Measurements from ENCODE around the gene RFX2.
"Not testable (repeated sequence)": the region's sequence is repeated elsewhere in the genome, so short reads cannot be mapped to it uniquely, and the experiment has no call there.

Gene RFX2

GRCh38 chr19:6034512-6034911 lies 75.8 kb downstream of the RFX2 start:
- no peak for DNase-seq

GRCh38 chr19:6033744-6034264 lies 76.5 kb downstream of the RFX2 start:
- DNase-seq: no peak

DNA sequence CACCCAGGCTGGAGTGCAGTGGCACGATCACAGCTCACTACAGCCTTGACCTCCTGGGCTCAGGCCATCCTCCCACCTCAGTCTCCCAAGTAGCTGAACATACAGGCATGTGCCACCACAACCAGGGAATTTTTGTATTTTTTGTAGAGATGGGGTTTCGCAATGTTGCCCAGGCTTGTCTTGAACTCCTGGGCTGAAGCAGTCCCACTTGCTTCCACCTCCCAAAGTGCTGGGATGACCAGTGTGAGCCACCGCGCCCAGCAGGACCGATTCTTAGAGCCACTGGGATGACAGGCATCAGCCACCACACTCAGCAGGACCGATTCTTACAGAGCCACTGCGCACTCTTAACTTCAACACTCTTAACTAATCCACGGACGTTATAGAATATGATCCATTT lies 77.5 kb downstream of the RFX2 start:
- no peak for DNase-seq

GRCh38 chr19:6032381-6032780 lies 77.9 kb downstream of the RFX2 start:
- no peak for DNase-seq

GRCh38 chr19:6030214-6030507 lies 80.1 kb downstream of the RFX2 start:
- no peak for DNase-seq

DNA sequence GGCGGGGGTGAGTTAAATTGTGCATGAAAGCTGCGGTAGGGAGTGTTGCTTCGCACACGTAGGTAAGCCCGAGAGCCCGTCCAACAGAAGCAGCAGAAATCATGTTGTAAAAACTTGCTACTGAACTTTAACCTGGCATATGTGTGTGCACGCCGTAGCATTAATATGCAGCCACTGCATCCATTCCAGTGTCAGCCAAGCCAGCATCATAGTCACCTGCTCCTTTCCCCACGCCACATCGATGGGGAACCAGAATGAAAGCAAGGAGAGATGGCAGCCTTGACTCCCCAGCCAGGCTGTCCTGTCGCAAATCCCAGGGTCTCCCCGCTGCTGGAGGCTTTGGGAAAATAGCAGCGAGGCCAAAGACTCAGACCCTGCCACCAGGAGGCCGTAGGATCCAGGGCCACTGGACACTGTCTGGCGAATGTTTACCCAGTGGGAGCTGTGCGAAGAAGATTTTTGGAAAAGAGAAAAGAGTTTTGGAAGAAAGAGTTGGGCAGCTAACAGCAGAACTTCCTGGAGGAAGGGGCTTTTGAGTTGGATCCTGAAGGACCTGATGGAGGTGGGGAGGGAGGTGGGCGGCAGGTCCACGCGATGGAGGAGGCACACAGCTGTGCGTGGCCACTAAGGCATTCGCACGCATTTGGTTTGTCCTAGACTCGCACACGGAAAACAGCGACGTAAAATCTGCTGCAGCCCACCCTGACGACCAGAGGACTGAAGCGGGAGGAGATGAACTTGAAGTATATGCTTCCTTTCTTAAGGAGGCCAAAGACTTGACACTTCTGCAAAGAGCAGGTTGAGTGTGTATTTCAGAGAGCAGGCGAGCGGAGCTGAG lies 83.7 kb downstream of the RFX2 start:
- no peak for DNase-seq

- DNase-seq: not testable (repeated sequence)
These were observed 85.5 kb downstream of the RFX2 start for GRCh38 chr19:6024756-6025155.

DNA sequence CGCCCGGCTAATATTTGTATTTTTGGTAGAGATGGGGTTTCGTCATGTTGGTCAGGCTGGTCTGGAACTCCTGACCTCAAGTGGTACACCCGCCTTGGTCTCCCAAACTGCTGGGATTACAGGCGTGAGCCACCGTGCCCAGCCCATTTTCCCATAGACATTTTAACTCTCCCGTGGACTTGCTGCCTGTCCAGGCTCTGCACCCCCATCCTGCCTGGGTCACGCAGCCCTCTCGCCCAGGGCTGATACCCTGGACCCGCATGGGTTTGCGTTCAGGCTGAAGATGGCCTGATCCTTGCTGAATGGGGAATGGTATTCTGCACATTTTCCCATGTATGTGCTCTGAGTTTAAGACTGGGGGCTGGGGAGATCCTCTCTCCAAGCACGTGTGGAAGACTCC lies 86.4 kb downstream of the RFX2 start:
- DNase-seq: no peak

DNA sequence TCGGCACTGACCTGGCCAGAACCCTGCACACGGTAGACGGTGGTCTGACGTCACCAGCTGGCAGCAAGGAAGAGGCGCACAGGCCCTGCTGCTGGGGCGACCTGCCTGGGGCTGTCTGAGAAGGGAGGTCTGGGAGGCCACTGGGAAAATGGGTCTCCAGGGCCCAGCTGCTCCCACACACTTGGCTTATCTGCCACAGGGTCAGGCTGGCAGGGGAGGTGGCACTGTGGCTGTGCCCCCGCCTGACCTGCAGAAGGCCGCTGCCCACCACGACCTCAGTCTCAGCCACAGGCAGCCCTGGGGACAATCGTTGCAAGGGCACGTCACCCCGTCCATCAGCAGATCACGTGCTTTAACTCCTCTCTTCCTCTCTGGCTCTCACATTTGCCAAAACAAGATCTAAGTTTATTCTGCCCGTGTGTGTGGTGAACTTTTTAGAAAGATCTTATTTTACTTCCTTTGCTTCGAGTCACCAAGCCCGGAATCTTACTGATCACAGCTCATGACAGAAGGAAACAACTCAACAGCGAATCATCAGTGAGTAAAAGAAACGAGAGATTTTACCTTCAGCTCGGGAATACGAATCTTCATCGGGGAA lies 87.1 kb downstream of the RFX2 start:
- DNase-seq: no peak

DNA sequence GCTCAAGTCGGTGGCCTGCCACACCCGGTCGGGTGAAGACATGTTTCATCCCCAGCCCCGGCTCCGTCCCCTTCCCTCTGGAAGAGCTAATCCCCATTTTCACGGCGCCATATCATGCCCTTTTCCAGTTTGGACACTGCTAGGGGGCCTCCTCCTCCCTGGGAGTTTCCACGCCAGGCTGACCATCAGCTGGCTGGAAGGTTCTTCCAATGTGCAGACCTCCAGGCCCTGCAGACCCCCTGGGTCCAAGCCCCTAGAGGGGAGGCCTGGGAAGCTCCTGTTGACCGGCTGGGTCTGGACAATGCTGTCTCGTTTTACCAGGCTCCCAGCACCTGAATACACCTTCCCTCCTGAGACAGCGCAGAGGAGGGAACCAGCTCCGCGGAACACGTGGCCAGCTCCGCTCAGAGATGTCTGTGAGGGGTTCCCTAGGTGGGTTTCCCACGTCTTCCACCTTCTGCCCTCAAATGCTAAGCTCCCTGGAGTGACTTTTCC lies 87.7 kb downstream of the RFX2 start:
- DNase-seq: no peak

DNA sequence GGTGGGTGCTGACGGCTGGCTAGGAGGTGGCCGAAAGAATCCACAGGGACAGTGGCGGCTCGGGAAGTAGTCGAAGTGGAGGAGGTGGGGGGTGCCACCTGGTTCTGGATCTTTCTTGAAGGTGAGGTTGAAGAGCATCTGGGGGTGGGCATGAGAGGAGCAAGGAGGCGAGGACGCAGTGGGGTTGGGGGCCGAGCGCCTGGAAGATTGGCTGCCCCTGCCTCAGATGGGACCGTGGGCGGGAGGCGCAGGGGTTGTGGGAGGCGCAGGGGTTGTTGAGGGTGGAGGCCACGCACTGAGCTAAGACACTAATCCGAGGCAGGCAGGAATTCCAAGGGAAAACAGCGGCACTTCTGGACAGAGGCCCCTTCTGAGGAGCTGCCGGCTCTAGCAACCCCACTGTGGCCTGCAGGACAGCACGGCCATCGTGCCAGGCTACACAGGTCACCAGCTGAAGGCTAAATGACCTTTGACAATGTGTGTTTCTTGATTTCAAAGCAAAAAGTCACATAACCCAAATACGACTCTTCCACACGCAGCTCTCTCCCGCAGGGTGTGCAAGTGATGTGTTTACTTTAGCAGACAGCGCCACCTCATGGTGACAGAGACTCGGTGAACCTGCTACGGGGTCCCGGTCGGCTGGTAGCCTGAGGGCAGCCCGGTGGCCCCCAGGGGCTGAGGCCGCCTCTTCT lies 88.3 kb downstream of the RFX2 start:
- peak; percentile 5 for DNase-seq

GRCh38 chr19:6020972-6021805 lies 89.1 kb downstream of the RFX2 start:
- DNase-seq: peak; percentile 32

DNA sequence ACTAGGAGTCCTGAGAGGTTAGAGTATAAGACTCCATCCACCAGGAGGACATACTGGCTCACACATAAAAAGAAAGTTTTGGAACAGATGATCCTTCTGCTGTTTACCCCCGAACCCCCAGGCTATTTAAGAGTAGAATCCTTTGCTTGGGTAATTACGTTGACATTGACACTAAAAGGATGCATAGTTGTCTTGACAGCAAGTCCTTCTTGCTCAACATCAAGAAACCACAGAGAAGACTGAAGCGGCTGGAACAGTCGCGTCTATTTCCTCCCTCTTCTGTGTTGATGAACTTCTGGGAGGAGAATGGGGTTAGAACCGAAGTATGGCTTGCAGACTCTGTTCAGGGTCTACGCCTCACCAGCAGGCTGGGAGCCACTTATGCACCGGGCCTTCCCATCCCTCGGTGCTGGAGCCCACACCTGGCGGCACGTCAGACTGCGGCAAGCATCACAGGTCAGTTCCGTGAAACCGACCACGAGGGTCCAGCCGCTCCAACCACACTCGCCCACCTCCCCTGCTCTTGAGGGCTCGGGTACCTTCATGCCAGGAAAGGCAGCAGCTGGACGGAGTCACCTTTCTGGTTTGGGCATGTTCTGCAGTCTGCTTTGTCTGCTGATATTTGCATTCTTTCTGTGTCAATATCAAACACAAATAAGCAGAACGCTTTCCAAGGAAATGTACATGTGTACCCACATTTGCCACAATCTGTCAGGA lies 90.0 kb downstream of the RFX2 start:
- peak; percentile 7 for DNase-seq

GRCh38 chr19:6018786-6019185 lies 91.5 kb downstream of the RFX2 start:
- DNase-seq: no peak

GRCh38 chr19:6017576-6017975 lies 92.7 kb downstream of the RFX2 start:
- no peak for DNase-seq

DNA sequence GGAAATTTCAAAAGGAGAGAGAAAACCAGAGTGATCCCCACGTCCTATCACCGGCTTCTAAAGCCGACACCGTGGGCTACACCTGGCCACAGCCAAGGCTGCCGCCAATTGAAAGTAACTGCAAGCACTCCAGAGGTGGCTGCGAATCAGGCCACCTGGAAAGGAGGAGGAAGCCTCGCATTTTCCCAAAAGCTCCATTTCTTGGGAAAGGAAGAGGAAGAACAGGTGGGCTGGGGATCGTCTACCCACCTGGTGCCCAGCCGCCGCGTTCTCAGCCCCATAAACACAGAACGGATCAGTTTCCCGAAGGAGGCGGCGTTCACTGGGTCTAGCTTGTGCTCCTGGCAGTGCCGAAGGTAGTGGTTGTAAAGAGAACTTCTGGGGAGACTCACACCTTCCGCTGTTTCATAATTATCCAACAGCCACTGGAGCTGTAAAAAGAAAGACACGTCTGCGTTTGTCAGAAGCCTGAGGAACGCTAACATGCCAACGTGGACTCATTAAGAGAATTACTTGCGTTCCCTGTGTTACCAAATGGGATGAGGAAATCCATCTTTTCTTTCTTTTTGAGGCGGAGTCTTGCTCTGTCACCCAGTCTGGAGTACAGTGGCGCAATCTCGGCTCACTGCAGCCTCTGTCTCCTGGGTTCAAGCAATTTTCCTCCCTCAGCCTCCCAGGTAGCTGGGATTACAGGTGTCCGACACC lies 94.3 kb downstream of the RFX2 start:
- DNase-seq: no peak

- DNase-seq: no peak
These were observed 95.7 kb downstream of the RFX2 start for GRCh38 chr19:6014551-6015135.

GRCh38 chr19:6012426-6013170 lies 97.7 kb downstream of the RFX2 start:
- no peak for DNase-seq

DNA sequence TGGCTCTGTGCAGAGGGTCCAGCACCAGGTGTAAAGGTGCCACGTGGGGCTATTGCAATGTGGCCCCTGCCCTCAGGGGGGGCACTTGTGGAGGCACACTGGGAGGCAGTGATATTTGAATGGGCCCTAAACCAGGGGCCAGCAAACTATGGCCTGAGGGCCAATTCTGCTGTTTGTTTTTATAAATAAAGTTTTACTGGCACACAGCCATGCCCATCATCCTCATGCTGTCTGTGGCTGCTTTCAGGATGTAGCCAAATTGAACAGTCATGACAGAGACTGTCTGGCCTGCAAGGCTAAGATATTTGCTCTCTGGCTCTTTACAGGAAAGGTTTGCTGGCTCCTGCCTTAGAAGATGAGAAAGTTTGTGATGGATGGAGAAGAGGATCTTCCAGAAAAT lies 98.5 kb downstream of the RFX2 start:
- no peak for DNase-seq

DNA sequence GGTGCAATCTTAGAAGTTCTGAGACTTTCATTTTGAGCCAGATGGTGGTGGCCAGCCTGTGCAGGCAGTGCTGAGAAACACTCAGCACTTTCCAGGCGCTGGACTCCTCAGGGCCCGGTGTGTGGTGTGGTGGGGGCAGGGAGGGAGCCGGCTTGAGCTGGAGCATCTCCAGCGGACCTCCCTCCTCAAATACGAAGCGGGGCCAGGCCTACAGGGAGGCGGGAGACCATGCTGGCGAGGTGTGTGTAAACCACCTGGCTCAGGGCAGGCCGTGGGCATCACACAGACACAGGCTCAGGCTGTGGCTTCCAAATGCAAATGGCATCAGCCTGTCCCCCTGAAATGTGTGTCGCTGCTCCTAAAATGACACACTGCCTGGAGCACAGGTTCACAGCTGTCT lies 99.1 kb downstream of the RFX2 start:
- DNase-seq: no peak

All from NCI-H1105 (cell line).